ENCODE measurements around the gene ANGPTL3. TPM values are rescaled to one million over a fixed set of nuclear protein-coding genes. Genes with fewer than 3 reads are reported as not detected.

Gene ANGPTL3
- total and polyA plus RNA-seq, 2 of the 8 experiments (the other 6 are each of a cell fraction or from before 2014, with no cell fraction given): not detected

DNA sequence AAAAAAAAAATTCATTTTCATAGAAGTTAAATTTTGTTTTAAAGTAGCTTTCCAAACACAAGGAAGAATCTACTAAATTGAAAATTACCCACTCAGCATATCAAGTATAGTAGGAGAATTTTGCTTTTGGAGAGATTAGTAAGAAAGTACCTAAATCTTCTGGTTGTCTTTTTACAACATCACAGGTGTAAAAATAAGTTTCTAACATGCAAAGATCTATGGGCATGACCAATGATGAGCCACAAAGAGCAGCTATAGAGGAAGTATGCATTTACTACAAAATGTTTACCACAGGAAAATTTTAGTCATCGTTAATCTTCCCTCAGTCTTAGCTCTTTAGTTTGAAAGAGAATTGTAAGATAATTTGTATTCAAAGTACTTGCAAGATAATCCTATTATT lies 28.1 kb downstream of the ANGPTL3 start (continued):
- TF ChIP-seq, protein P1, sequence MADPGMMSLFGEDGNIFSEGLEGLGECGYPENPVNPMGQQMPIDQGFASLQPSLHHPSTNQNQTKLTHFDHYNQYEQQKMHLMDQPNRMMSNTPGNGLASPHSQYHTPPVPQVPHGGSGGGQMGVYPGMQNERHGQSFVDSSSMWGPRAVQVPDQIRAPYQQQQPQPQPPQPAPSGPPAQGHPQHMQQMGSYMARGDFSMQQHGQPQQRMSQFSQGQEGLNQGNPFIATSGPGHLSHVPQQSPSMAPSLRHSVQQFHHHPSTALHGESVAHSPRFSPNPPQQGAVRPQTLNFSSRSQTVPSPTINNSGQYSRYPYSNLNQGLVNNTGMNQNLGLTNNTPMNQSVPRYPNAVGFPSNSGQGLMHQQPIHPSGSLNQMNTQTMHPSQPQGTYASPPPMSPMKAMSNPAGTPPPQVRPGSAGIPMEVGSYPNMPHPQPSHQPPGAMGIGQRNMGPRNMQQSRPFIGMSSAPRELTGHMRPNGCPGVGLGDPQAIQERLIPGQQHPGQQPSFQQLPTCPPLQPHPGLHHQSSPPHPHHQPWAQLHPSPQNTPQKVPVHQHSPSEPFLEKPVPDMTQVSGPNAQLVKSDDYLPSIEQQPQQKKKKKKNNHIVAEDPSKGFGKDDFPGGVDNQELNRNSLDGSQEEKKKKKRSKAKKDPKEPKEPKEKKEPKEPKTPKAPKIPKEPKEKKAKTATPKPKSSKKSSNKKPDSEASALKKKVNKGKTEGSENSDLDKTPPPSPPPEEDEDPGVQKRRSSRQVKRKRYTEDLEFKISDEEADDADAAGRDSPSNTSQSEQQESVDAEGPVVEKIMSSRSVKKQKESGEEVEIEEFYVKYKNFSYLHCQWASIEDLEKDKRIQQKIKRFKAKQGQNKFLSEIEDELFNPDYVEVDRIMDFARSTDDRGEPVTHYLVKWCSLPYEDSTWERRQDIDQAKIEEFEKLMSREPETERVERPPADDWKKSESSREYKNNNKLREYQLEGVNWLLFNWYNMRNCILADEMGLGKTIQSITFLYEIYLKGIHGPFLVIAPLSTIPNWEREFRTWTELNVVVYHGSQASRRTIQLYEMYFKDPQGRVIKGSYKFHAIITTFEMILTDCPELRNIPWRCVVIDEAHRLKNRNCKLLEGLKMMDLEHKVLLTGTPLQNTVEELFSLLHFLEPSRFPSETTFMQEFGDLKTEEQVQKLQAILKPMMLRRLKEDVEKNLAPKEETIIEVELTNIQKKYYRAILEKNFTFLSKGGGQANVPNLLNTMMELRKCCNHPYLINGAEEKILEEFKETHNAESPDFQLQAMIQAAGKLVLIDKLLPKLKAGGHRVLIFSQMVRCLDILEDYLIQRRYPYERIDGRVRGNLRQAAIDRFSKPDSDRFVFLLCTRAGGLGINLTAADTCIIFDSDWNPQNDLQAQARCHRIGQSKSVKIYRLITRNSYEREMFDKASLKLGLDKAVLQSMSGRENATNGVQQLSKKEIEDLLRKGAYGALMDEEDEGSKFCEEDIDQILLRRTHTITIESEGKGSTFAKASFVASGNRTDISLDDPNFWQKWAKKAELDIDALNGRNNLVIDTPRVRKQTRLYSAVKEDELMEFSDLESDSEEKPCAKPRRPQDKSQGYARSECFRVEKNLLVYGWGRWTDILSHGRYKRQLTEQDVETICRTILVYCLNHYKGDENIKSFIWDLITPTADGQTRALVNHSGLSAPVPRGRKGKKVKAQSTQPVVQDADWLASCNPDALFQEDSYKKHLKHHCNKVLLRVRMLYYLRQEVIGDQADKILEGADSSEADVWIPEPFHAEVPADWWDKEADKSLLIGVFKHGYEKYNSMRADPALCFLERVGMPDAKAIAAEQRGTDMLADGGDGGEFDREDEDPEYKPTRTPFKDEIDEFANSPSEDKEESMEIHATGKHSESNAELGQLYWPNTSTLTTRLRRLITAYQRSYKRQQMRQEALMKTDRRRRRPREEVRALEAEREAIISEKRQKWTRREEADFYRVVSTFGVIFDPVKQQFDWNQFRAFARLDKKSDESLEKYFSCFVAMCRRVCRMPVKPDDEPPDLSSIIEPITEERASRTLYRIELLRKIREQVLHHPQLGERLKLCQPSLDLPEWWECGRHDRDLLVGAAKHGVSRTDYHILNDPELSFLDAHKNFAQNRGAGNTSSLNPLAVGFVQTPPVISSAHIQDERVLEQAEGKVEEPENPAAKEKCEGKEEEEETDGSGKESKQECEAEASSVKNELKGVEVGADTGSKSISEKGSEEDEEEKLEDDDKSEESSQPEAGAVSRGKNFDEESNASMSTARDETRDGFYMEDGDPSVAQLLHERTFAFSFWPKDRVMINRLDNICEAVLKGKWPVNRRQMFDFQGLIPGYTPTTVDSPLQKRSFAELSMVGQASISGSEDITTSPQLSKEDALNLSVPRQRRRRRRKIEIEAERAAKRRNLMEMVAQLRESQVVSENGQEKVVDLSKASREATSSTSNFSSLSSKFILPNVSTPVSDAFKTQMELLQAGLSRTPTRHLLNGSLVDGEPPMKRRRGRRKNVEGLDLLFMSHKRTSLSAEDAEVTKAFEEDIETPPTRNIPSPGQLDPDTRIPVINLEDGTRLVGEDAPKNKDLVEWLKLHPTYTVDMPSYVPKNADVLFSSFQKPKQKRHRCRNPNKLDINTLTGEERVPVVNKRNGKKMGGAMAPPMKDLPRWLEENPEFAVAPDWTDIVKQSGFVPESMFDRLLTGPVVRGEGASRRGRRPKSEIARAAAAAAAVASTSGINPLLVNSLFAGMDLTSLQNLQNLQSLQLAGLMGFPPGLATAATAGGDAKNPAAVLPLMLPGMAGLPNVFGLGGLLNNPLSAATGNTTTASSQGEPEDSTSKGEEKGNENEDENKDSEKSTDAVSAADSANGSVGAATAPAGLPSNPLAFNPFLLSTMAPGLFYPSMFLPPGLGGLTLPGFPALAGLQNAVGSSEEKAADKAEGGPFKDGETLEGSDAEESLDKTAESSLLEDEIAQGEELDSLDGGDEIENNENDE (IDR thresholded peaks at IDR 0.05; ENCODE audit: insufficient replicate concordance, low read length): no peak
- TF ChIP-seq PHF8 (conservative IDR thresholded peaks at IDR 0.05; ENCODE audit: low read depth, low read length): no peak
- TF ChIP-seq RBBP5 (IDR thresholded peaks at IDR 0.05; ENCODE audit: borderline replicate concordance, low read depth, low read length): no peak
- no peak for TF ChIP-seq TCF12 (IDR thresholded peaks at IDR 0.05; ENCODE audit: low read depth, low read length)
- TF ChIP-seq BACH1 (IDR thresholded peaks at IDR 0.05; ENCODE audit: low read length): no peak
- TF ChIP-seq TEAD4 (IDR thresholded peaks at IDR 0.05; ENCODE audit: low read depth, low read length): no peak
- no peak for TF ChIP-seq EP300 (IDR thresholded peaks at IDR 0.05; ENCODE audit: borderline replicate concordance in 1 of 2, low read depth in 2 of 2, low read length in 2 of 2)
- TF ChIP-seq MAFK (IDR thresholded peaks at IDR 0.05; ENCODE audit: low read depth, low read length): no peak
- no peak for TF ChIP-seq TAF1 (IDR thresholded peaks at IDR 0.05; ENCODE audit: low read depth, low read length)

All from H1 (cell line).